CD8-positive, alpha-beta memory T cell (primary cell): ENCODE measurements around the gene GAL3ST3. TPM values are rescaled to one million over a fixed set of nuclear protein-coding genes. Genes with fewer than 3 reads are reported as not detected.

ENCODE experiments used
- CTCF ChIA-PET: fragments of 350-600 bp; sonication (Branson Sonifier 250); formaldehyde crosslinking; loops from one replicate; lab custom pipeline; 2021; ENCODE audit warnings: antibody characterized with exemption; lab: Charles Lee
- POLR2A ChIA-PET: fragments of 350-600 bp; sonication (Branson Sonifier 250); formaldehyde crosslinking; loops from one replicate; lab custom pipeline; 2021; ENCODE audit warnings: antibody characterized with exemption; lab: Charles Lee
- DNase-seq, 5 donors: peaks; one replicate each; pipeline versions ENCODE4 v3.0.0 to v3.0.0-alpha.2; 2020 to 2022; ENCODE audit warnings: mixed read lengths in 1 of 5
- H3K27ac ChIP-seq: one replicate; pipeline ENCODE4 v1.7.0; 2013; ENCODE audit warnings: low read depth, mild to moderate bottlenecking, low read length, moderate library complexity
- H3K27me3 ChIP-seq: 2 replicates; pipeline ENCODE4 v1.7.0; 2013; ENCODE audit warnings: low read length, mild to moderate bottlenecking; ENCODE audit not compliant: insufficient read depth, poor library complexity, severe bottlenecking
- H3K36me3 ChIP-seq: 2 replicates; pipeline ENCODE4 v1.7.0; 2013; ENCODE audit warnings: mild to moderate bottlenecking, low read length, moderate library complexity; ENCODE audit not compliant: insufficient read depth
- H3K4me1 ChIP-seq: 2 replicates; pipeline ENCODE4 v1.7.0; 2013; ENCODE audit warnings: mild to moderate bottlenecking, low read length, moderate library complexity; ENCODE audit not compliant: insufficient read depth
- H3K4me3 ChIP-seq: 2 replicates; pipeline ENCODE4 v1.7.0; 2013; ENCODE audit warnings: mild to moderate bottlenecking, low read length
- H3K9me3 ChIP-seq: 2 replicates; pipeline ENCODE4 v1.7.0; 2013; ENCODE audit warnings: mild to moderate bottlenecking, low read length
- H3K27ac Mint-ChIP-seq, 8 donors: one replicate each; pipeline ENCODE4 v1.8.0; 2020 to 2021; ENCODE audit warnings: mixed read lengths in 8 of 8, mild to moderate bottlenecking in 6 of 8, inconsistent platforms in 3 of 8, moderate library complexity in 3 of 8
- H3K27me3 Mint-ChIP-seq, 2 donors: one replicate each; pipeline ENCODE4 v1.8.0; 2020 to 2021; ENCODE audit warnings: mixed read lengths in 2 of 2, mild to moderate bottlenecking in 1 of 2, moderate library complexity in 1 of 2
- H3K36me3 Mint-ChIP-seq, 3 donors: one replicate each; pipeline ENCODE4 v1.8.0; 2020 to 2021; ENCODE audit warnings: mixed read lengths in 3 of 3, inconsistent platforms in 1 of 3, mild to moderate bottlenecking in 1 of 3
- H3K4me1 Mint-ChIP-seq, 3 donors: one replicate each; pipeline ENCODE4 v1.8.0; 2020 to 2021; ENCODE audit warnings: mixed read lengths in 3 of 3, inconsistent platforms in 1 of 3, mild to moderate bottlenecking in 1 of 3
- H3K4me3 Mint-ChIP-seq, 7 donors: one replicate each; pipeline ENCODE4 v1.8.0; 2020 to 2021; ENCODE audit warnings: mixed read lengths in 7 of 7, mild to moderate bottlenecking in 6 of 7, moderate library complexity in 4 of 7, inconsistent platforms in 2 of 7
- H3K9me3 Mint-ChIP-seq, 5 donors: one replicate each; pipeline ENCODE4 v1.8.0; 2020 to 2022; ENCODE audit warnings: mixed read lengths in 5 of 5, mild to moderate bottlenecking in 3 of 5, moderate library complexity in 2 of 5, inconsistent platforms in 1 of 5
- polyA plus RNA-seq: library from polyadenylated mRNA; unstranded; fragments of 300-500 nt; fragmentation: Illumina TruSeq; gene quantifications from one replicate; pipeline ENCODE4 v1.2.3, GENCODE V29; 2021
- total RNA-seq, 2 experiments: library from RNA; stranded (reverse); gene quantifications; one replicate each; pipeline ENCODE4 v1.2.3, GENCODE V29; 2021

GAL3ST3 gene
- total and polyA plus RNA-seq, 3 experiments from 2014 or later: not detected

DNA sequence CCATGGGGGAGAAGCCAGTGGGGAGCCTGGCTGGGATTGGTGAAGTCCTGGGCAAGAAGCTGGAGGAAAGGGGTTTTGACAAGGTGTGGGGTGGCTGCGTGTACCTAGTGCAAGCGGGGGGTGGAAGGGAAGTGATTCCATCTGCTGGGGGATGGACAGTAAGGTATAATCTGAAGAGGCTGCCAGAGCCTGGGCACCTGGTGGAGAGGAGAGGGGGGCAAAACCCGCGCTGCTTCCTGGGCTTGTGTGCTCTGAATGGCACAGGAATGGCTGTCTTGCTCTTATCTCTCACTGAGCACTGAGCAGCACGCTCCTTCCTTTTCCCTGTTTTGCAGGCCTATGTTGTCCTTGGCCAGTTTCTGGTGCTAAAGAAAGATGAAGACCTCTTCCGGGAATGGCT is 45.7 kb downstream of the GAL3ST3 start:
- Mint-ChIP-seq H3K27me3 (peaks cover 0 to 3% of the 10 kb centered on the region in 2 donors), H3K27ac (peak overlapping the region; percentile 81 to 96 (median 89)), H3K4me1 (peaks cover 33 to 47% (median 44%) of the 10 kb centered on the region in 3 donors), H3K36me3 (peaks cover 0 to 53% (median 4%) of the 10 kb centered on the region in 3 donors), H3K4me3 (peak overlapping the region; percentile 97 to 100 (median 99)), H3K9me3 (no peaks in the 10 kb centered on the region)
- ChIA-PET CTCF (interaction anchor here (0.7 to 1.5 kb wide), 7 partner anchors 10 to 292 kb away, joined by 3 to 7 read pairs (median 4); partner anchors contain the start of genes FIBP and KAT5), POLR2A (interaction anchor here (0.5 to 1.5 kb wide), 4 partner anchors 19 to 1784 kb away, joined by 3 to 9 read pairs (median 3); partner anchors contain the start of gene CCDC85B)
- DNase-seq: no peak
- Histone ChIP-seq H3K27me3 (no peaks in the 10 kb centered on the region), H3K9me3 (no peaks in the 10 kb centered on the region), H3K27ac (peak overlapping the region; percentile 95), H3K4me1 (peaks cover 20% of the 10 kb centered on the region), H3K36me3 (peaks cover 29% of the 10 kb centered on the region), H3K4me3 (peak overlapping the region; percentile 99)

DNA sequence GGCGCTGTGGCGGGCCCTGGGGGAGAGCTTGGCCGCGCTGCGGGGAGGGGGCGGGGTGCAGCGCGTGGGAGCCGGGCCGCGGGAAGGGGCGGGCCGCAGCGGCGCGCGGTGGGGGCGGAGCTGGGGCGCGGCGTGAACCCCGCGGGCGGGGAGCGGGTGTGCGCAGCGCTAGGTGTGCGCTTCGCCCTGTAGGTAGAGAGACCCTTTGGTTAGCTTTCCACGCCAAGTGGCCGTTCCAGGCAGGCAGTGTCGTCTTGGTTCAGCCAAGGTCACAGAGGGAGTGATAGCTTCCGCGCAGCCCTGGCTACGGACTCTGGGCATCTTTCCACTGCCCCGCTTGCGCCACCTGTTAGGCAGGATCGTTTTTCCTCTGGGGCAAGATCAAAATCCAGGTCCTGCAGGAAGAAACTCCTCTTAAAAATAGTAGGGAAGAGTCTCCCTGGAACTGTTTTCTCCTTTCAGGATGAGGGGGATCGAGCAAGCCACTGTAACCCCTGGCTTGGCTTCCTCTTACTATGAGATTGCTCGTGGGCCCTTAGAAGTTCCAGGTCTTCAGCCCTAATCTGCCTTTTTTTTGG is 46.2 kb downstream of the GAL3ST3 start:
- Histone ChIP-seq H3K27me3 (no peaks in the 10 kb centered on the region), H3K9me3 (no peaks in the 10 kb centered on the region), H3K4me1 (peaks cover 20% of the 10 kb centered on the region), H3K27ac (peak overlapping the region; percentile 95), H3K36me3 (peaks cover 34% of the 10 kb centered on the region), H3K4me3 (peak overlapping the region; percentile 99)
- H3K4me1 Mint-ChIP-seq: peaks cover 33 to 49% (median 46%) of the 10 kb centered on the region in 3 donors
- H3K27ac Mint-ChIP-seq: peak overlapping the region; percentile 87 to 100 (median 98)
- POLR2A ChIA-PET: interaction anchor here (0.5 to 1.5 kb wide), 8 partner anchors 20 to 1784 kb away, joined by 3 to 9 read pairs (median 3); partner anchors contain the start of genes CCDC85B, FIBP and MUS81
- DNase-seq: peak in 1 of 5 donors; percentile 65
- H3K9me3 Mint-ChIP-seq: no peaks in the 10 kb centered on the region
- peaks cover 2 to 58% (median 7%) of the 10 kb centered on the region in 3 donors for H3K36me3 Mint-ChIP-seq
- CTCF ChIA-PET: interaction anchor here (0.7 to 1.5 kb wide), 8 partner anchors 10 to 291 kb away, joined by 3 to 7 read pairs (median 4); partner anchors contain the start of genes FIBP and KAT5
- peaks cover 0 to 3% of the 10 kb centered on the region in 2 donors for H3K27me3 Mint-ChIP-seq
- H3K4me3 Mint-ChIP-seq: peak overlapping the region; percentile 97 to 100 (median 99)

DNA sequence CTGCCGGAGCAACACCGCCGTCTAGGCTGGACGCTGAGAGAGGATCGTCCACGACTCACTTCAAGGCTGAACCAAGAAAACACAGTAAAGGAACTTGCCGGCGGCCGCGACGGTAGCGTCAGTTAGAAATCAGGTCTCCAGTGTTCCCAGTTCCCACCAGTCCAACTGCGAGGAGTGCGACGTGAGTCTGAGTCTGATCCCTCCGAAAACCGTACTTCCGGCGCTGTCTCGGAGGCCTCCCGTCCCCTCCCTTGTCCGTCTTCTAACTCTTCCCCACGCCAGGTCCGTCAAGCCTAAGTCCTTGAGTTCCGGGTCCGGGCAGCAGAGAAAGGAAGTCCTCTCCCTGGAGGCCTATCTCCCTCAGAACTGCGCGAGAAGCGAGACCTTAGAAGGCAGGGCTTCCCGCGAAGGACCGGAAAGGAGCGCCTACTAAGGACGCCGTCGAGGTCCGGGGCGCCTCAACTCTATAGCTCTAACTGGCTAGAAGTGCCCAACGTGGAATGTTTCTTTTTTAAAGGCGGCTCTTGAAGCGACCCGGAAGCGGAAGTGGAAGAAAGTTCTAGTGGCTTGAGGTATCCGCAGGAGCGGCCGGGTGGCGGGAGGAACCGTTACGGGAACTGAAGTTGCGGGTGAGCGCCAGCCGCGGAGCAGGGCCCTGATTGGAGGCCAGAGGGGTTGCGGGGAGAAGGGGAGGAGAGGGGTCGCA is 46.9 kb downstream of the GAL3ST3 start, which contains the start of the genes BANF1 and EIF1AD:
BANF1 (plus strand) TSS at position 562 of the 706 bp plus-strand sequence. CDS start 748 bp downstream, outside the sequence.
EIF1AD (minus strand) TSS at position 216 of the 706 bp plus-strand sequence. CDS start 1,768 bp downstream, outside the sequence.
- CTCF ChIA-PET: interaction anchor here (0.9 to 1.5 kb wide), 6 partner anchors 20 to 291 kb away, joined by 3 to 7 read pairs (median 4); partner anchors contain the start of genes FIBP and KAT5
- H3K9me3 Mint-ChIP-seq: no peaks in the 10 kb centered on the region
- H3K4me1 Mint-ChIP-seq: peaks cover 33 to 53% (median 51%) of the 10 kb centered on the region in 3 donors
- no peaks in the 10 kb centered on the region for H3K9me3 ChIP-seq
- peaks cover 20% of the 10 kb centered on the region for H3K4me1 ChIP-seq
- no peaks in the 10 kb centered on the region for H3K27me3 ChIP-seq
- H3K36me3 ChIP-seq: peaks cover 40% of the 10 kb centered on the region
- POLR2A ChIA-PET: interaction anchor here (0.5 to 1.5 kb wide), 7 partner anchors 20 to 358 kb away, joined by 3 to 9 read pairs (median 3); partner anchors contain the start of genes CCDC85B, FIBP and MUS81
- peak within 1 kb of the TSS; percentile 97 to 100 (median 99) for H3K4me3 Mint-ChIP-seq
- H3K36me3 Mint-ChIP-seq: peaks cover 7 to 64% (median 10%) of the 10 kb centered on the region in 3 donors
- H3K27ac ChIP-seq: peak within 1 kb of the TSS; percentile 95
- H3K27ac Mint-ChIP-seq: peak within 1 kb of the TSS; percentile 90 to 100 (median 99)
- peaks cover 0 to 3% of the 10 kb centered on the region in 2 donors for H3K27me3 Mint-ChIP-seq
- peak; percentile 83 to 95 (median 92) for DNase-seq
- peak within 1 kb of the TSS; percentile 99 for H3K4me3 ChIP-seq

DNA sequence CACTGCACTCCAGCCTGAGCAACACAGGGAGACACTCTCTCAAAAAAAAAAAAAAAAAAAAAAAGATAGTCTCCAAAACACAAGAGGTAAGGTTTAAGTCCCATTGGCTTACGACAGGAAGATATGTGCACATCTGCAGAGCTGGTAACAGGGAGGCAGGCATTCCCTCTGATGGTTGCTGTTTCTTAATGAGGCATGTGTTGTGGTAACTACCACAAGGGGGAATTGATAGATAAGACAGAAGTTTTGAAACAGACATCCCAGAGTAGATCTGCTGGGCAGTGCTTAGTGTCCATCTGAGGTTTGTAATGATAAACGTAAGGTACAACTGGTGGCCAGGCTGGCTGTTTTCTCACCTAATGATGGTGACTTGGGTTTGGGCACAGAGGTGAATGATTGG is 51.7 kb downstream of the GAL3ST3 start:
- Mint-ChIP-seq H3K9me3 (no peaks in the 10 kb centered on the region), H3K36me3 (peaks cover 7 to 58% (median 12%) of the 10 kb centered on the region in 3 donors)
- POLR2A ChIA-PET: no interaction called here

DNA sequence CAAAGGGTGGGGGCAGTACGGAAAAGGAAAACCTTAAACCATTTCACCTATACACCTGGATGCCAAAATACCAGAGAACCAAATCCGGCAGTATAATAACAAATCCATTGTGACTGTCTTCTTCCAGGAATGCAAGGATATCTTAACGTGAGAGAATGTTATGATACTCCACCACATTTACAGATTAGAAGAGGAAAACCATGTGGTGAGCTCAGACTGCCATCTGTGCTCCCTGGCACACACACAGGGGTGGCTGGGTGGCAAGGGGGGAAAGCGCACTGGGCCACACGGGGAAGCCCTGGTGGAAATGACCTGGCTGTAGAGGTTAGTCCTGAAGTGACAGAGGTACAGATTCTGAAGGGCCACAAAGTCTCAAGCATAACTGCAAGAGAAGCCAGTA is 56.9 kb downstream of the GAL3ST3 start:
- H3K36me3 ChIP-seq: peaks cover 4% of the 10 kb centered on the region
- Mint-ChIP-seq H3K4me3 (no peak overlapping the region), H3K4me1 (peaks cover 5 to 7% (median 6%) of the 10 kb centered on the region in 3 donors), H3K27me3 (no peaks in the 10 kb centered on the region), H3K36me3 (peaks cover 0 to 18% (median 3%) of the 10 kb centered on the region in 3 donors), H3K9me3 (no peaks in the 10 kb centered on the region), H3K27ac (peak overlapping the region in 1 of 8 donors; percentile 33)
- CTCF ChIA-PET: interaction anchor here (0.8 to 7.9 kb wide), 4 partner anchors 53 to 212 kb away, joined by 3 to 87 read pairs (median 4); partner anchors contain the start of genes CCDC85B and FIBP
- no peak overlapping the region for H3K27ac ChIP-seq
- POLR2A ChIA-PET: no interaction called here
- DNase-seq: no peak
- H3K4me1 ChIP-seq: no peaks in the 10 kb centered on the region
- H3K9me3 ChIP-seq: no peaks in the 10 kb centered on the region
- H3K27me3 ChIP-seq: no peaks in the 10 kb centered on the region
- no peak overlapping the region for H3K4me3 ChIP-seq

More for the DNA sequence above, 51.7 kb downstream of the GAL3ST3 start:
- no peaks in the 10 kb centered on the region for H3K27me3 ChIP-seq
- peaks cover 33% of the 10 kb centered on the region for H3K36me3 ChIP-seq
- DNase-seq: no peak
- H3K27ac Mint-ChIP-seq: peak overlapping the region in 1 of 8 donors; percentile 47
- CTCF ChIA-PET: interaction anchor here (0.7 kb wide), 1 partner anchor 113 kb away, joined by 4 read pairs; no protein-coding TSS in a partner anchor
- peak overlapping the region in 1 of 7 donors; percentile 60 for H3K4me3 Mint-ChIP-seq
- peaks cover 12% of the 10 kb centered on the region for H3K4me1 ChIP-seq
- no peak overlapping the region for H3K4me3 ChIP-seq
- H3K9me3 ChIP-seq: no peaks in the 10 kb centered on the region
- H3K27ac ChIP-seq: no peak overlapping the region
- H3K27me3 Mint-ChIP-seq: peaks cover 0 to 2% of the 10 kb centered on the region in 2 donors
- peaks cover 20 to 36% (median 34%) of the 10 kb centered on the region in 3 donors for H3K4me1 Mint-ChIP-seq

Other genes with a start within 250 kb of the GAL3ST3 start
- 1 to 10 TPM; 2.0 to 2.8 TPM for gene SNX32, start 215.2 kb downstream of the GAL3ST3 start, total RNA-seq
- gene SNX32, start 215.2 kb downstream of the GAL3ST3 start, polyA plus RNA-seq: 0.77 TPM
- gene CFL1, start 191.0 kb downstream of the GAL3ST3 start, total RNA-seq: 1,000 to 10,000 TPM; 1,172 to 1,226 TPM
- gene CFL1, start 191.0 kb downstream of the GAL3ST3 start, polyA plus RNA-seq: 3,347 TPM
- 10 to 100 TPM; 84.7 to 85.8 TPM for gene MUS81, start 188.7 kb downstream of the GAL3ST3 start, total RNA-seq
- 35.2 TPM for gene MUS81, start 188.7 kb downstream of the GAL3ST3 start, polyA plus RNA-seq
- 1 to 10 TPM; 3.9 to 4.0 TPM for gene EFEMP2, start 176.4 kb downstream of the GAL3ST3 start, total RNA-seq
- 0.23 TPM for gene EFEMP2, start 176.4 kb downstream of the GAL3ST3 start, polyA plus RNA-seq
- gene CTSW, start 169.3 kb downstream of the GAL3ST3 start, total RNA-seq: 10 to 100 TPM; 40.9 to 44.3 TPM
- 1,046 TPM for gene CTSW, start 169.3 kb downstream of the GAL3ST3 start, polyA plus RNA-seq
- gene FIBP, start 160.7 kb downstream of the GAL3ST3 start, total RNA-seq: 100 to 1,000 TPM; 121 to 123 TPM
- 78.6 TPM for gene FIBP, start 160.7 kb downstream of the GAL3ST3 start, polyA plus RNA-seq
- gene CCDC85B, start 158.5 kb downstream of the GAL3ST3 start, total RNA-seq: 10 to 100 TPM; 81.3 to 86.7 TPM
- 94.4 TPM for gene CCDC85B, start 158.5 kb downstream of the GAL3ST3 start, polyA plus RNA-seq
- gene FOSL1, start 148.8 kb downstream of the GAL3ST3 start, total RNA-seq: 10 to 100 TPM; 26.4 to 26.9 TPM
- gene FOSL1, start 148.8 kb downstream of the GAL3ST3 start, polyA plus RNA-seq: 0.51 TPM
- 10 to 100 TPM; 18.7 to 21.4 TPM for gene C11orf68, start 130.1 kb downstream of the GAL3ST3 start, total RNA-seq
- 70.3 TPM for gene C11orf68, start 130.1 kb downstream of the GAL3ST3 start, polyA plus RNA-seq
- gene DRAP1, start 129.7 kb downstream of the GAL3ST3 start, total RNA-seq: 100 to 1,000 TPM in 1 of 2 experiments, 10 to 100 TPM in 1; 94.6 to 103 TPM
- 115 TPM for gene DRAP1, start 129.7 kb downstream of the GAL3ST3 start, polyA plus RNA-seq
- not detected for gene TSGA10IP, start 103.7 kb downstream of the GAL3ST3 start, total RNA-seq
- gene TSGA10IP, start 103.7 kb downstream of the GAL3ST3 start, polyA plus RNA-seq: not detected
- gene SART1, start 87.4 kb downstream of the GAL3ST3 start, total RNA-seq: 10 to 100 TPM; 69.9 to 70.2 TPM
- gene SART1, start 87.4 kb downstream of the GAL3ST3 start, polyA plus RNA-seq: 50.1 TPM
- 10 to 100 TPM; 81.2 to 81.3 TPM for gene EIF1AD, start 47.0 kb downstream of the GAL3ST3 start, total RNA-seq
- 16.1 TPM for gene EIF1AD, start 47.0 kb downstream of the GAL3ST3 start, polyA plus RNA-seq
- gene BANF1, start 46.7 kb downstream of the GAL3ST3 start, total RNA-seq: 100 to 1,000 TPM; 264 to 268 TPM
- gene BANF1, start 46.7 kb downstream of the GAL3ST3 start, polyA plus RNA-seq: 205 TPM
- not detected for gene CST6, start 37.2 kb downstream of the GAL3ST3 start, total RNA-seq
- gene CST6, start 37.2 kb downstream of the GAL3ST3 start, polyA plus RNA-seq: not detected
- not detected for gene CATSPER1, start 22.7 kb downstream of the GAL3ST3 start, total RNA-seq
- gene CATSPER1, start 22.7 kb downstream of the GAL3ST3 start, polyA plus RNA-seq: not detected
- 100 to 1,000 TPM; 261 to 274 TPM for gene SF3B2, start 3.2 kb upstream of the GAL3ST3 start, total RNA-seq
- 134 TPM for gene SF3B2, start 3.2 kb upstream of the GAL3ST3 start, polyA plus RNA-seq
- gene PACS1, start 21.1 kb upstream of the GAL3ST3 start, total RNA-seq: 10 to 100 TPM; 73.3 to 77.4 TPM
- 86.1 TPM for gene PACS1, start 21.1 kb upstream of the GAL3ST3 start, polyA plus RNA-seq
- gene KLC2, start 208.5 kb upstream of the GAL3ST3 start, total RNA-seq: 10 to 100 TPM; 61.6 to 65.9 TPM
- gene KLC2, start 208.5 kb upstream of the GAL3ST3 start, polyA plus RNA-seq: 11.9 TPM
- 100 to 1,000 TPM; 119 to 125 TPM for gene RAB1B, start 219.5 kb upstream of the GAL3ST3 start, total RNA-seq
- 18.6 TPM for gene RAB1B, start 219.5 kb upstream of the GAL3ST3 start, polyA plus RNA-seq
- 1 to 10 TPM; 2.7 to 2.8 TPM for gene CNIH2, start 229.0 kb upstream of the GAL3ST3 start, total RNA-seq
- gene CNIH2, start 229.0 kb upstream of the GAL3ST3 start, polyA plus RNA-seq: not detected
- gene YIF1A, start 240.0 kb upstream of the GAL3ST3 start, total RNA-seq: 10 to 100 TPM; 96.5 to 97.3 TPM
- 61.7 TPM for gene YIF1A, start 240.0 kb upstream of the GAL3ST3 start, polyA plus RNA-seq
- gene TMEM151A, start 242.7 kb upstream of the GAL3ST3 start, total RNA-seq: not detected
- not detected for gene TMEM151A, start 242.7 kb upstream of the GAL3ST3 start, polyA plus RNA-seq